Osteoblast (primary cell): ENCODE data around the gene ODAD4. TPM values are rescaled to one million over a fixed set of nuclear protein-coding genes. Genes with fewer than 3 reads are reported as not detected.
A peak's percentile ranks its signal among the peaks of the same experiment; 100 is the strongest.

Experiments
- DNase-seq: peaks from one replicate; pipeline ENCODE4 v3.0.0; 2011; ENCODE audit warnings: low spot score, mixed read lengths; ENCODE audit not compliant: insufficient read length; ENCODE audit errors: missing footprints
- H2AFZ ChIP-seq: 2 replicates; pipeline ENCODE4 v1.6.0; 2011; ENCODE audit warnings: mild to moderate bottlenecking, low read length
- H3K27ac ChIP-seq: 2 replicates; pipeline ENCODE4 v1.5.1; 2011; ENCODE audit warnings: mild to moderate bottlenecking, low read depth, low read length, moderate library complexity
- H3K27me3 ChIP-seq: 2 replicates; pipeline ENCODE4 v1.6.0; 2012; ENCODE audit warnings: mild to moderate bottlenecking, control low read depth, inconsistent platforms, low read length, moderate library complexity; ENCODE audit not compliant: insufficient read depth
- H3K36me3 ChIP-seq: 2 replicates; pipeline ENCODE4 v1.5.1; 2011; ENCODE audit warnings: mild to moderate bottlenecking, low read length, control low read depth, moderate library complexity; ENCODE audit not compliant: insufficient read depth
- H3K4me1 ChIP-seq: 2 replicates; pipeline ENCODE4 v1.5.1; 2011; ENCODE audit warnings: mild to moderate bottlenecking, low read length, control low read depth, moderate library complexity; ENCODE audit not compliant: insufficient read depth
- H3K4me2 ChIP-seq: 2 replicates; pipeline ENCODE4 v1.6.0; 2011; ENCODE audit warnings: mild to moderate bottlenecking, low read length; ENCODE audit not compliant: insufficient read depth
- H3K4me3 ChIP-seq: fragments of 200-600 bp; sonication (generic); 3 replicates; pipeline ENCODE4 v1.5.1; 2012; ENCODE audit warnings: mild to moderate bottlenecking, low read length, inconsistent platforms; ENCODE audit not compliant: insufficient read depth
- H3K79me2 ChIP-seq: 2 replicates; pipeline ENCODE4 v1.6.0; 2012; ENCODE audit warnings: mild to moderate bottlenecking, low read length, control low read depth, inconsistent platforms; ENCODE audit not compliant: insufficient read depth
- H3K9me3 ChIP-seq: 2 replicates; pipeline ENCODE4 v1.5.1; 2011; ENCODE audit warnings: low read depth, low read length, control low read depth
- H4K20me1 ChIP-seq: 2 replicates; pipeline ENCODE4 v1.6.0; 2012; ENCODE audit warnings: mild to moderate bottlenecking, low read length, control low read depth; ENCODE audit not compliant: insufficient read depth
- CTCF ChIP-seq: IDR thresholded peaks from 2 replicates; pipeline ENCODE4 v1.5.1; 2011; ENCODE audit warnings: mild to moderate bottlenecking, low read depth, low read length, moderate library complexity; ENCODE audit errors: extremely low read depth
- total RNA-seq: library from RNA; depleted of rRNA; stranded (reverse); fragments of >200 nt; gene quantifications from 2 replicates; pipeline ENCODE4 v1.2.3, GENCODE V29; 2012

ODAD4 gene
- total RNA-seq: 1.1 and 1.5 TPM in 2 replicates

DNA sequence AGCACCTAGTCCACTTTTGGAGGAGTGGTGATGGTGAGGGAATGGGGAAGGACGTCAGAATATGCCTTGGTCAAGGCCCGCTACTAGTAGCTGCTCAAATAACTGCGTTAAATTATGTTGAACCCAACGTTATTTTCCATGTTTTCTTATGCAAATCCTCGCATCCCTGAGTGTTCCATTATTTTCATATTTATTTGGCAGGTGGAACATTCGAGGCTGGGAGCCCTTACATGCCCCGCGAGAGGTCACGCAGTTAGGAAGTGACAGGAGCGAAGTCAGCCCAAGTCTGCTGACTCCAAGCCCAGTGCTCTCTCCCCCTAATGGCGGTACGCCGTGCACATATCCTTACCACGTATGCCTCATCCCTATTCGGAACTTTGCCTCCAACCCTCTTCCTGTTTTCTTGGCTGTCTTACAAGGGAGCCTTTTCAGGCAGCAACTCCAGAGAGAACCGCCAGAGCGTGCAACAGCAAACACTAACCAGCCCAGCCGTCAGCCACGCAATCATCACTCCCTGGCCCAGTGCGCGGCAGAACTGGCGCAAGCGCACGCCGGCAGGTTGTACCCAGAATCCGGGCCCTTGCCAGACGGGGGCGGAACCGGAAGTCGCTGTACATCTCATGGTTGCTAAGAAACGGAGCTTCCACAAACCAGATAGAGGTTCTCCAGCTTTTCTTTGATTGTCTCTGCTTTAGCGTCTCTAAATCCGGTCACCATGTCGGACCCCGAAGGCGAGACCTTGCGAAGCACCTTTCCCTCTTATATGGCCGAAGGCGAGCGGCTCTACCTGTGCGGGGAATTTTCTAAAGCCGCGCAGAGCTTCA lies at the start of gene ODAD4:
Gene ODAD4, plus strand, starts transcription at position 609 of the 824 bp plus-strand sequence. Its CDS starts 107 bp downstream, at position 716.
- Histone ChIP-seq H3K4me1 (peaks cover 9% of the 10 kb centered on the region), H3K9me3 (no peaks in the 10 kb centered on the region), H3K4me2 (peak within 1 kb of the TSS; percentile 83), H3K27ac (peak within 1 kb of the TSS; percentile 66), H3K79me2 (no peaks in the 10 kb centered on the region), H3K4me3 (peak within 1 kb of the TSS; percentile 71), H4K20me1 (no peaks in the 10 kb centered on the region), H3K27me3 (no peaks in the 10 kb centered on the region), H2AFZ (peak within 1 kb of the TSS; percentile 89), H3K36me3 (peaks cover 3% of the 10 kb centered on the region)
- TF ChIP-seq CTCF: peak; percentile 46
- peak; percentile 98 for DNase-seq

- DNase-seq: no peak
Measured at GRCh38 chr17:41882756-41883155, 47.7 kb upstream of the ODAD4 start.

GRCh38 chr17:41885733-41886132 lies 44.7 kb upstream of the ODAD4 start:
- H3K9me3 ChIP-seq: no peaks in the 10 kb centered on the region
- H3K36me3 ChIP-seq: peaks cover 90% of the 10 kb centered on the region
- H2AFZ ChIP-seq: no peak overlapping the region
- H3K27ac ChIP-seq: no peak overlapping the region
- H3K4me1 ChIP-seq: no peaks in the 10 kb centered on the region
- H3K27me3 ChIP-seq: no peaks in the 10 kb centered on the region
- H4K20me1 ChIP-seq: no peaks in the 10 kb centered on the region
- no peak overlapping the region for H3K4me2 ChIP-seq
- no peak overlapping the region for H3K4me3 ChIP-seq
- peak; percentile 73 for DNase-seq
- peaks cover 24% of the 10 kb centered on the region for H3K79me2 ChIP-seq
- peak; percentile 12 for TF ChIP-seq CTCF

More at GRCh38 chr17:41882756-41883155, 47.7 kb upstream of the ODAD4 start:
- no peaks in the 10 kb centered on the region for H3K9me3 ChIP-seq
- H4K20me1 ChIP-seq: peaks cover 11% of the 10 kb centered on the region
- TF ChIP-seq CTCF: no peak
- peaks cover 96% of the 10 kb centered on the region for H3K36me3 ChIP-seq
- H3K27me3 ChIP-seq: no peaks in the 10 kb centered on the region
- no peak overlapping the region for H3K27ac ChIP-seq
- H3K4me1 ChIP-seq: no peaks in the 10 kb centered on the region
- H3K79me2 ChIP-seq: peaks cover 24% of the 10 kb centered on the region
- no peak overlapping the region for H3K4me2 ChIP-seq
- no peak overlapping the region for H2AFZ ChIP-seq
- no peak overlapping the region for H3K4me3 ChIP-seq

DNA sequence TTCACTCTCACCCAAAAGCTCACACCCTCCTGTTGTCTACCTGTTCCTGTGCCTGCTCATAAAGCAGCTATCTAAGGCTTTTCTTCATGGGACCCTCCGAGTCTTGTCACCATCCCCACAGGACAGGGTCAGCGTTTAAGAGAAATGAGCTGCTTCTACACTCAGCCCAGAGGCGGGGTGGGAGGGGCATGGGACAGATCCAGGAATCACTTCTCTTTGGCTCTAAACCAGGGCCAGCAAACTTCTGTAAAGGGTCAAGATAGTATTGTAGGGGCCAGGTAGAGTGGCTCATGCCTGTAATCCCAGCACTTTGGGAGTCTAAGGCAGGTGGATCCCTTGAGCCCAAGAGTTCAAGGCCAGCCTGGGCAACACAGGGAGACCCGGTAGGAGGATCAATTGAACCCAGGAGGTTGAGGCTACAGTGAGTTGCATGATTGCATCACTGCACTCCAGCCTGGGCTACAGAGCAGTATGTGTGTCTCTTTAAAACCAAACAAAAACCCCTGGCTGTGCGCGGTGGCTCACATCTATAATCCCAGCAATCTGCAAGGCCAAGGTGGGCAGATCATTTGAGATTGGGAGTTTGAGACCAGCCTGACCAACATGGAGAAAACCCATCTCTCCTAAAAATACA lies 42.0 kb upstream of the ODAD4 start:
- H3K27me3 ChIP-seq: no peaks in the 10 kb centered on the region
- H3K4me3 ChIP-seq: no peak overlapping the region
- no peak overlapping the region for H2AFZ ChIP-seq
- H3K4me1 ChIP-seq: no peaks in the 10 kb centered on the region
- H3K27ac ChIP-seq: no peak overlapping the region
- H3K4me2 ChIP-seq: no peak overlapping the region
- peak; percentile 49 for DNase-seq
- H3K9me3 ChIP-seq: no peaks in the 10 kb centered on the region
- TF ChIP-seq CTCF: no peak
- H3K79me2 ChIP-seq: peaks cover 30% of the 10 kb centered on the region
- peaks cover 21% of the 10 kb centered on the region for H4K20me1 ChIP-seq
- H3K36me3 ChIP-seq: peaks cover 93% of the 10 kb centered on the region
